Gastroesophageal sphincter (tissue), 3 donors: Measurements from ENCODE around the gene CES3.

ENCODE experiments used
- CTCF ChIP-seq, 4 experiments: fragments of 200-600 bp in 2 of 4; fragments of 450-650 bp in 2 of 4; sonication (generic) in 1 of 4; IDR thresholded peaks; one replicate each; pipeline ENCODE4 v1.5.1; 2017 to 2019; ENCODE audit warnings: antibody characterized with exemption in 4 of 4, mild to moderate bottlenecking in 2 of 4, moderate library complexity in 2 of 4
- POLR2A ChIP-seq, 2 donors: fragments of 450-650 bp; IDR thresholded peaks; one replicate each; pipeline ENCODE4 v1.6.1; 2017; ENCODE audit warnings: antibody characterized with exemption in 2 of 2, mild to moderate bottlenecking in 2 of 2, moderate library complexity in 1 of 2
- POLR2AphosphoS5 ChIP-seq: sonication (generic); formaldehyde crosslinking; IDR thresholded peaks from one replicate; pipeline ENCODE4 v1.6.1; 2017; ENCODE audit warnings: antibody characterized with exemption

- TF ChIP-seq CTCF (IDR thresholded peaks at IDR 0.05): no peak
- TF ChIP-seq POLR2AphosphoS5: no peak
- TF ChIP-seq POLR2A (IDR thresholded peaks at IDR 0.05): no peak
Measured at GRCh38 chr16:66968847-66969246, 7.8 kb downstream of the CES3 start.
